ENCODE data around the gene RAPGEF3. TPM values are rescaled to one million over a fixed set of nuclear protein-coding genes. Genes with fewer than 3 reads are reported as not detected.

Gene RAPGEF3
- total and polyA plus RNA-seq, 5 donors from 2014 or later, result 0.10 to 0.79 (median 0.14) TPM; not detected in 2

DNA sequence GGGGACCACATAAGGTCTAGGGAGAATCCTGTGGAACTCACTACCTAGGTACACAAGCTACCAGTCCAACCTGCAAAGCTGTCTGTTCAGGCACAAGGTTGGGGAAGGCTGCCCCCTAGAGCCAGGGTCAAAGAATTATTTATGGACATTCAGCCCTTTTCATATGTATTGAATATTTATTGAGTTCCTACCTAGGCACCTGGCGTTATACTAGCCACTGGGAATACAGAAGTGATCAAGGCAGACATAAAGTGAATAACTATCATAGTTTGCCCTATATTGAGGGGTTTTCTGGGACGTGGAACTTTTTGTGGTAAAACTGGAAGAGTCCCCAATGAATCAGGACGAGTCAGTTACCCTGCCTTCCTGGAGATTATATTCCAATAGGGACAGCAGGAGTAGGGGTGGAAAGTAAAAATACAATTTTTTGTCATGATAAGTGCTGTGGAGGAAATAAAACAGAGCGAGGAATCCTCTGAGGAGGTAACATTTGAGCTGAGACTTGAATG lies 8.6 kb upstream of the RAPGEF3 start:
- H3K4me3 ChIP-seq (ENCODE audit: low read depth, low read length), result no peak overlapping the region
- no peaks in the 10 kb centered on the region for H3K36me3 ChIP-seq (ENCODE audit: control insufficient read depth, insufficient read depth, low read length)
- peaks cover 0 to 6% (median 2%) of the 10 kb centered on the region in 4 donors for H3K4me1 Mint-ChIP-seq
- no peaks in the 10 kb centered on the region for H3K9me3 Mint-ChIP-seq
- DNase-seq, result peak; percentile 50 to 81 (median 65)
- H3K27ac ChIP-seq (ENCODE audit: insufficient read depth, low read length, poor library complexity, severe bottlenecking), result no peak overlapping the region
- H3K27me3 ChIP-seq (ENCODE audit: control insufficient read depth, insufficient read depth, low read length), result no peaks in the 10 kb centered on the region
- ATAC-seq (ENCODE audit: low read depth in 2 of 2), result peak; percentile 45 to 74
- H3K27ac Mint-ChIP-seq, result no peak overlapping the region
- no peaks in the 10 kb centered on the region for H3K4me1 ChIP-seq (ENCODE audit: control insufficient read depth, insufficient read depth, low read length, poor library complexity, severe bottlenecking)
- no peaks in the 10 kb centered on the region for H3K36me3 Mint-ChIP-seq
- no peaks in the 10 kb centered on the region for H3K9me3 ChIP-seq (ENCODE audit: control insufficient read depth in 2 of 2, low read length in 2 of 2)
- H3K27me3 Mint-ChIP-seq, result peaks cover 10% of the 10 kb centered on the region
- peak overlapping the region in 2 of 4 donors; percentile 7 to 55 for H3K4me3 Mint-ChIP-seq

DNA sequence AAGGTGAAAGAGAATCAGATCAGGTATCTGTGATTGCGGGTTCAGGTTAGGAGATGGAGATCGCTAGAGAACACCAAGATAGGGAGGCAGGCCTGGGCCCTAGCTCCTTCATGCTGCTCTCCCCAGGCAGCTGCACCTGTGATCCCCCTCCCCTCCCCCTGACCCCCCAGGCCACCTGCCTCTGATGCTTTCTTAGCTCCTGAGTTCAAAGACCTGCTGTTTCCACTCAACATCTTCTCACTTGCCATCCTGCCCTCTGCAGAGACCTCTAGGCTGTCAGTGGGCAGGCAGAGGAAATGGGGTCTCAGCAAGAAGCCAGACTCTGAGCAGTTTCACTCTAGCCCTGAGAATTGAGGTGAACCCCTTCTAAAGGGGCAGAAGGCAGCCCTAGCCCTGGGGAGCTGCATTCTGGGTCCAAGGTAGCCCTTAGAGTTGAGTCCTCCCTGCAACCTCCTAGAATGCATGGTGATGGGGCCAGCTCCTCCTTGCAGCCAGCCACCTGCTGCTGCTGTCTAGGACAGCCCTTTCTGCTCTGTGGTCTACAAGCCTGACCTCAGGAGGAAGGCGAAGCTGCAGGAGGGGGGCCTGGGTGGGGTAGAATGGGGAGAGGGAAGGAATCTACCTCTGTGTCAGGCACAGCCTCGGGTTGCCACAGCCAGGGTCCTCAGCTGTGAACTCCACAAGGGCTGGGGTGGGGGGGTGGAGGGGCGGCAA lies 8.0 kb upstream of the RAPGEF3 start:
- H3K27ac Mint-ChIP-seq, result no peak overlapping the region
- H3K4me3 ChIP-seq (ENCODE audit: low read depth, low read length), result no peak overlapping the region
- no peaks in the 10 kb centered on the region for H3K9me3 ChIP-seq (ENCODE audit: control insufficient read depth in 2 of 2, low read length in 2 of 2)
- peaks cover 8% of the 10 kb centered on the region for H3K27me3 Mint-ChIP-seq
- H3K4me3 Mint-ChIP-seq, result no peak overlapping the region
- peaks cover 0 to 6% (median 2%) of the 10 kb centered on the region in 4 donors for H3K4me1 Mint-ChIP-seq
- DNase-seq (no peak), ATAC-seq (ENCODE audit: low read depth in 2 of 2) (no peak)
- H3K27ac ChIP-seq (ENCODE audit: insufficient read depth, low read length, poor library complexity, severe bottlenecking), result no peak overlapping the region
- H3K36me3 ChIP-seq (ENCODE audit: control insufficient read depth, insufficient read depth, low read length), result no peaks in the 10 kb centered on the region
- no peaks in the 10 kb centered on the region for H3K36me3 Mint-ChIP-seq
- H3K9me3 Mint-ChIP-seq, result no peaks in the 10 kb centered on the region
- no peaks in the 10 kb centered on the region for H3K27me3 ChIP-seq (ENCODE audit: control insufficient read depth, insufficient read depth, low read length)
- H3K4me1 ChIP-seq (ENCODE audit: control insufficient read depth, insufficient read depth, low read length, poor library complexity, severe bottlenecking), result no peaks in the 10 kb centered on the region

DNA sequence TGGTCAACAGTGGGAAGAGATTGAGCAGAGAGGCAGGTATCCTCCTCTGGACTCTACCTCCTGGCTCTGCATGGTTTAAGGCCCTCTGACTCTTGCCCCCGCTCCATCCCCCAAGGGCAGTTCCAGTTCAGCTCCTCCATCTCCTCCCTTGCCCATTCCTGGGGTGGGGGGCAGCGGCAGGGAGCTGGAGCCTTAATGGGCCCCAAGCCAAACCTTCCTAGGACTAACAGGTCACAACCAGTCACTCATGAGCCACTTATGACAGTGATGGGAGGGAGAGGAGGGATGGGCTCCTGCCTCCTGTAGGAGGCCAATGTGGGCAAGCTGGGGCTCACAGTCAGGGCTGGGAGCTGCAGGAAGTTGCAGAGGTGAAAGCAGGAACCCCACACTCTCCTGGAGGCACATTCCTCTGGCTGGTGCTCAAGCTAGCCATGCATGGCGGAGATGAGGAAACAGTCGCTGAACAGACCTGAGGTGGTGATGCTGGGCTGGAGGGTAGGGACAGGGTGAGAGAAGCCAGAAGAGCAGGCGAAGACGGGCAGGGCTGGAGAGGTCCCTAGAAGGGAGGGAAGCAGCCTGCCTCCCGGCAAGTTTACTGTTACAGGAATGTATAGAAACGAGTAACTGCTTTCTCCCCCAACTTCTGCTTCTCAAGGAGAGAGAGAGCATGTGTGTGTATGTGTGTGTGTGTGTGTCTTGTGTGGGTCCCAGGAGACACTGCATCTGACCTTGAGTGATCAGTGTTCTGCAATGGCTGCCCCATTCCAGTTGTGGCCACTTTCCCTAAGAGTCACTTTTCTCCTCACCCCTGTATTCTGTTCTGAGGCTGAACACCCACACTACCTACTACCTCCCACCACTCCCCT lies 5.0 kb upstream of the RAPGEF3 start:
- Mint-ChIP-seq H3K4me1 (peaks cover 0 to 9% (median 5%) of the 10 kb centered on the region in 4 donors), H3K4me3 (no peak overlapping the region), H3K36me3 (no peaks in the 10 kb centered on the region), H3K9me3 (no peaks in the 10 kb centered on the region), H3K27ac (no peak overlapping the region), H3K27me3 (peaks cover 11% of the 10 kb centered on the region)
- Histone ChIP-seq H3K27me3 (ENCODE audit: control insufficient read depth, insufficient read depth, low read length) (no peaks in the 10 kb centered on the region), H3K27ac (ENCODE audit: insufficient read depth, low read length, poor library complexity, severe bottlenecking) (no peak overlapping the region), H3K4me1 (ENCODE audit: control insufficient read depth, insufficient read depth, low read length, poor library complexity, severe bottlenecking) (peaks cover 12% of the 10 kb centered on the region), H3K9me3 (ENCODE audit: control insufficient read depth in 2 of 2, low read length in 2 of 2) (no peaks in the 10 kb centered on the region), H3K36me3 (ENCODE audit: control insufficient read depth, insufficient read depth, low read length) (no peaks in the 10 kb centered on the region), H3K4me3 (ENCODE audit: low read depth, low read length) (no peak overlapping the region)
- no peak for DNase-seq
- no peak for ATAC-seq (ENCODE audit: low read depth in 2 of 2)

DNA sequence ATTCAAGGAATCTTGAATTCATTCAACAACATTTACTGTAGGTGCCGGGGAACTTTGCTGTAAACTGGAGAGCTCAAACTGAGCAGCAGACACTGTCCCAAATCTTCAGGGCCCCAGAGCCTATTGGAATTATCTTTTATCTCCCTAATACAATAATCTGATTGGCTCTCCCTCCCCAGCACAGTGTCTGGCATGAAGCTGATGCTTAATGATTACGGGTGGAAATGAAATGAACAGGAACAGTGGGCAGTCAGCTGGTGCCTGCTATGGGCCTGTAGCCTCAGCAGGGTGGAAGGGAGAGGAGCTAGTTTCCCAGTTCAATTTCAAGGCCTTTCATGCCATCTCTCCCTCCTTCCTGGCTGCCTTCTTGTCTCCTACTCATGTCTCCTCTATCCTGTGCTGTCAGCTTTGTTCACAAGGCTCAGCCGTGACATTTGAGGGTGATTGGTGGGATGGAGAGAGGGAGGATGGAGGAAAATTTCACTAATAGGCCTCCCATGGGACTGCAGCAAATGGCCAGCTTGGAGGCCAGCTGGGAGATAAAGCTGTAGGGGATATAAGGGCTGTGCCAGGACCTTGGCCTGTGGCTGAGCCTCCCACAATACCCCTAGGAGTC lies 4.3 kb upstream of the RAPGEF3 start:
- H3K27me3 ChIP-seq (ENCODE audit: control insufficient read depth, insufficient read depth, low read length), result no peaks in the 10 kb centered on the region
- H3K27ac ChIP-seq (ENCODE audit: insufficient read depth, low read length, poor library complexity, severe bottlenecking), result no peak overlapping the region
- H3K9me3 ChIP-seq (ENCODE audit: control insufficient read depth in 2 of 2, low read length in 2 of 2), result no peaks in the 10 kb centered on the region
- Mint-ChIP-seq H3K27ac (no peak overlapping the region), H3K4me1 (peaks cover 0 to 11% (median 7%) of the 10 kb centered on the region in 4 donors), H3K4me3 (peak overlapping the region in 1 of 4 donors; percentile 29), H3K27me3 (peaks cover 11% of the 10 kb centered on the region), H3K9me3 (no peaks in the 10 kb centered on the region), H3K36me3 (no peaks in the 10 kb centered on the region)
- ATAC-seq (ENCODE audit: low read depth in 2 of 2), result no peak
- H3K4me3 ChIP-seq (ENCODE audit: low read depth, low read length), result no peak overlapping the region
- no peaks in the 10 kb centered on the region for H3K36me3 ChIP-seq (ENCODE audit: control insufficient read depth, insufficient read depth, low read length)
- H3K4me1 ChIP-seq (ENCODE audit: control insufficient read depth, insufficient read depth, low read length, poor library complexity, severe bottlenecking), result peaks cover 16% of the 10 kb centered on the region
- no peak for DNase-seq

DNA sequence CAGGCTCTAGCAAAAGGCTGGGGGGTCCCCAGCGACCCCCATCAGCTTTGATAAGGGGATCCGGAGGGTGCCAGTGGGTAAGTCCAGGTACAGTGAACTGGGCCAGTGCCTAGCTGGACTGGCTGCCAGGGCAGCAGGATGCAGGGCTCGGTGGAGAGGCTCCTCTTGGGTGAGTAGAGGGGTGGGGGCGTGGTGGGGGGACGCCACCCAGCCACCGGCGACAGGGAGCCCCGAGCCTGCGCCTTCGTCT lies 171 bp downstream of the RAPGEF3 start:
- Mint-ChIP-seq H3K4me1 (peaks cover 6 to 40% (median 16%) of the 10 kb centered on the region in 4 donors), H3K4me3 (peak overlapping the region; percentile 37 to 58 (median 56)), H3K27me3 (peaks cover 4% of the 10 kb centered on the region), H3K36me3 (no peaks in the 10 kb centered on the region), H3K27ac (no peak overlapping the region), H3K9me3 (peaks cover 0 to 2% (median 0%) of the 10 kb centered on the region in 7 donors)
- ATAC-seq (ENCODE audit: low read depth in 2 of 2) (no peak), DNase-seq (no peak)
- Histone ChIP-seq H3K9me3 (ENCODE audit: control insufficient read depth in 2 of 2, low read length in 2 of 2) (no peaks in the 10 kb centered on the region), H3K4me1 (ENCODE audit: control insufficient read depth, insufficient read depth, low read length, poor library complexity, severe bottlenecking) (peaks cover 26% of the 10 kb centered on the region), H3K27ac (ENCODE audit: insufficient read depth, low read length, poor library complexity, severe bottlenecking) (no peak overlapping the region), H3K27me3 (ENCODE audit: control insufficient read depth, insufficient read depth, low read length) (no peaks in the 10 kb centered on the region), H3K4me3 (ENCODE audit: low read depth, low read length) (no peak overlapping the region), H3K36me3 (ENCODE audit: control insufficient read depth, insufficient read depth, low read length) (no peaks in the 10 kb centered on the region)

DNA sequence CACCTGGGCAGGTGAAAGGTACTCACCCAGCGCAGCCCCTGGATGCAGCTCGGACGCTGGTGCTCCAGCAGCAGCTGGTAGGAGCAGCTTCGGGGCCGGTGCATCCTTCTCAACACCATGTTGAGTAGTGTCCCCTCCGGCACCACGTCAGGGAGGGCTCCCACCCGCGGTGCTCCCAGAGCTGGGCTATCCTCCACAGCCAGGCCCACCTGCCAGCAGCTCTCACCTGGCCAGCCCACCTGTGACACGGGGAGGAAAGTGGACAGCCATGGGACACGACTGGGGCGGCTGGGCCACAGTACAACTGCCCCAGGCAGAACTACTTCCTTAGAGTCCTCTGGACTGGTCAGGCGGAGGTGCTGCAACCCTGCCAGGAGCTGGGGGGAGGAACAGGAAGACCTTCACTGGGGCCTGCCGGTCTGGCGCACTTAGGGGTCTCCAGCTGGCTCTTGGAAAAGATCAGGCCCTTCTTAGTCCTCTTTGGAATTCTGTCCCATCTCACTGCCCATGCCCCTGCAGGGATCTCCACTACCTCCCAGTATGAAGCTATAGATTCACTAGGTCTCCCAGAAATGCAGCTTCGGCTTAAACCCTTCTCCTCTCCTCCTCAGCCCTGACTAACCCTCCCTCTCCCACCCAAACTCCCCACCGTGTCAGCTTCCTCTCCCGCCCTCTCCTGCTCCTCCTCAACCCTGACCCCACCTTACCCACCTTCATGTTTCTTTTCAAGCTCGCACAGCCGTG lies 668 bp downstream of the RAPGEF3 start:
- Mint-ChIP-seq H3K4me1 (peaks cover 6 to 40% (median 16%) of the 10 kb centered on the region in 4 donors), H3K36me3 (no peaks in the 10 kb centered on the region), H3K4me3 (peak overlapping the region; percentile 37 to 58 (median 56)), H3K27me3 (peaks cover 4% of the 10 kb centered on the region), H3K27ac (peak overlapping the region in 1 of 3 donors; percentile 5), H3K9me3 (peaks cover 0 to 2% (median 0%) of the 10 kb centered on the region in 7 donors)
- Histone ChIP-seq H3K9me3 (ENCODE audit: control insufficient read depth in 2 of 2, low read length in 2 of 2) (no peaks in the 10 kb centered on the region), H3K27ac (ENCODE audit: insufficient read depth, low read length, poor library complexity, severe bottlenecking) (no peak overlapping the region), H3K4me1 (ENCODE audit: control insufficient read depth, insufficient read depth, low read length, poor library complexity, severe bottlenecking) (peaks cover 26% of the 10 kb centered on the region), H3K4me3 (ENCODE audit: low read depth, low read length) (no peak overlapping the region), H3K36me3 (ENCODE audit: control insufficient read depth, insufficient read depth, low read length) (no peaks in the 10 kb centered on the region), H3K27me3 (ENCODE audit: control insufficient read depth, insufficient read depth, low read length) (no peaks in the 10 kb centered on the region)
- no peak for ATAC-seq (ENCODE audit: low read depth in 2 of 2)
- DNase-seq, result no peak

DNA sequence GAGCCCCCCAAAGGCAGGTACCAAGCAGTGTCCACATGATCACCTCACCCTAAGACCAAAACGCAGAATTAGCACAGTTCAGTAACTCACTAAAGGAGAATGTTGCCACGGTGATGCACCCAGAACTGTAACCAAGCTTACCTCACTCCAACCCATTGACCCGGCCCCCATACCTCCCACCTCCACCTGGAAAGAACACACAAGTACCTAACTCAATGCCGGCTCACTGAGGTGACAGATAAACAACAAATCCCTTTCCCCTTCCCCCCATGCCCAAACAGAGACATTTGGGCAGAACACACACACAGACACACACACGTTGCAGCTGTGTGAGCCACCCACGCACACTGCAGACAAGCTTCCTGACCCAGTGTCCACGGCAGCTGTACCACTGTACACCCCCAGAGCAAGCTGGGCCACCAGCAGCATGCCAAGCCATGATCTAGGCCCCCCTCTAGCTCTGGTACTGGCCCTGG lies 1.3 kb downstream of the RAPGEF3 start:
- Mint-ChIP-seq H3K4me1 (peaks cover 6 to 40% (median 16%) of the 10 kb centered on the region in 4 donors), H3K9me3 (peaks cover 0 to 2% (median 0%) of the 10 kb centered on the region in 7 donors), H3K36me3 (no peaks in the 10 kb centered on the region), H3K27me3 (peaks cover 4% of the 10 kb centered on the region), H3K4me3 (peak overlapping the region in 3 of 4 donors; percentile 1 to 24 (median 13)), H3K27ac (peak overlapping the region in 1 of 3 donors; percentile 5)
- no peak overlapping the region for H3K27ac ChIP-seq (ENCODE audit: insufficient read depth, low read length, poor library complexity, severe bottlenecking)
- no peak for DNase-seq
- H3K9me3 ChIP-seq (ENCODE audit: control insufficient read depth in 2 of 2, low read length in 2 of 2), result no peaks in the 10 kb centered on the region
- no peak overlapping the region for H3K4me3 ChIP-seq (ENCODE audit: low read depth, low read length)
- H3K27me3 ChIP-seq (ENCODE audit: control insufficient read depth, insufficient read depth, low read length), result no peaks in the 10 kb centered on the region
- no peaks in the 10 kb centered on the region for H3K36me3 ChIP-seq (ENCODE audit: control insufficient read depth, insufficient read depth, low read length)
- ATAC-seq (ENCODE audit: low read depth in 2 of 2), result no peak
- H3K4me1 ChIP-seq (ENCODE audit: control insufficient read depth, insufficient read depth, low read length, poor library complexity, severe bottlenecking), result peaks cover 26% of the 10 kb centered on the region

All from CD4-positive, CD25-positive, alpha-beta regulatory T cell (primary cell).